ENCODE results near the gene DLG2. TPM values are rescaled to one million over a fixed set of nuclear protein-coding genes. Genes with fewer than 3 reads are reported as not detected.
A peak's percentile ranks its signal among the peaks of the same experiment; 100 is the strongest.
"Not testable (repeated sequence)": the region's sequence is repeated elsewhere in the genome, so short reads cannot be mapped to it uniquely, and the experiment has no call there.

Gene DLG2
- total RNA-seq, 1 donor from 2014 or later = 13.7 TPM

DNA sequence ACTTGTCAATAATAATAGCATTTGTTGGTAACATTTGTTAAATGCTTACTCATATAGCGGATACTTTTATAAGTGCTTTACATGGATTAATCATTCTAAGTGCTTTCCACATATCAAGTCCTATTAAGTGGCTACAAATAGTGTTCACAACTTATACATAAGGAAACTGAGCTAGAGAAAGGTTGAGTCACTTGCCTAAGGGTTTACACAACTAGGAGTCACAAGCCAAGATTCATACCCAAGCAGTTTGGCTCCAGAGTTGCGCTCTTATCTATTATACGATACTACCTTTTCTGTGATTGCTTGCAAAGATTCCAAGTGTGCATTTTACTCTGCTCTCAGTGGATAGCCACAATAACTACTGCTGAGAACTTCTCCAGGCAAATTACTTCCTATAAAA, 2125.1 kb downstream of the DLG2 start:
- DNase-seq = no peak

DNA sequence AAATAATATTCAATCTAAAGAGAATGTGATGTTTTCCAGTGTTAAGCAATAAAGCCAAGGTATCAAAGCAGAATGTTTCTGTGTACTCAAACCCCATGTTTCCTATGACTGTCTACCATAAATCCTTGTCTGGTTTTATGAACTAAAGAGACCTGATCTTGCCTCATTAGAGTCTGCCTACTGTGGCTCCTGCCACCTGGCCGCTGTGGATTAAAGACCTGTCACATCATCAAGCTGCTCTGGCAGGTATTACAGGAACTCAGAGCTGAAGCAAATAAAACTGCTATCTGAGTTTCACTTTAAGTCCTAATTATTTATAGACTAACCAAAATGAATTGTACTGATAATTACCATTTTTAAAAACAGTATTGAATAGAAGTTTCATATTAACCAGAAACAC, 2133.2 kb downstream of the DLG2 start:
- no peak for DNase-seq

DNA sequence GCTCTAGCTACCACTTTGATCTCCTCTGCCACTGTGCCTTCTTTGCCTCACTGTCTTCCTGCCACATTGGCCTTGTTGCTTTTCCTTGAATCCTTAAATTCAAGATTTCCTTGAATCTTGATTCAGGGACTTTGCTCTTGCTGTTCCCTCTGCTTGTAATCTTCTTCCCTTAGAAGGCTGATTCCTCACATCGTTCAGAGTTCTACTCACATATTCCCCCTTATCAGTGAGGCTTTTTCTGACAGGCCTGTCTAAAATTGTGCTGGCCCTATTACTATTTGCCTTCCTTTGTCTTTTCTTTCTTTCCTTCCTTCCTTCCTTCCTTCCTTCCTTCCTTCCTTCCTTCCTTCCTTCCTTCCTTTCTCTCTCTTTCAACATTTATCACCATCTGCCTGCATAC, 2134.1 kb downstream of the DLG2 start:
- no peak for DNase-seq

DNA sequence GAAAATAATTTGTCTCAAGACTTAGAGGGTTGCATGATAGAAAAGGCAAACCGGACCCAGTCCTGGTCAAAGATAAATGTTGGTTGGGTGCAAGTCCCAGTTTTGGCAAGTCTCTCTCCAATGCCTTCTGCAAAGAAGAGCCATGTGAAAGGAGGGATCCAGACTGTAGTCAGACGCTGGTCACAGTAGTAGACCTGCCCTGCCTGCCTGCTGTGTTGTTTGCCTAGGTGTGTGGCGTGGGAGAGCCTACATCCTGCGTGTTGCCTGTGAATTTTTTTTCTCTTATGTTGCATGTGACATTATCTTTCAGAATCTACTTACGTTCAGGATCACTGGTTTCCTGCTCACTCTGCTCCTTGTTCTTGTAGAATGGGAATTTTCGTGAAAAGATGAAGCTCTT, 2143.3 kb downstream of the DLG2 start:
- no peak for DNase-seq

DNA sequence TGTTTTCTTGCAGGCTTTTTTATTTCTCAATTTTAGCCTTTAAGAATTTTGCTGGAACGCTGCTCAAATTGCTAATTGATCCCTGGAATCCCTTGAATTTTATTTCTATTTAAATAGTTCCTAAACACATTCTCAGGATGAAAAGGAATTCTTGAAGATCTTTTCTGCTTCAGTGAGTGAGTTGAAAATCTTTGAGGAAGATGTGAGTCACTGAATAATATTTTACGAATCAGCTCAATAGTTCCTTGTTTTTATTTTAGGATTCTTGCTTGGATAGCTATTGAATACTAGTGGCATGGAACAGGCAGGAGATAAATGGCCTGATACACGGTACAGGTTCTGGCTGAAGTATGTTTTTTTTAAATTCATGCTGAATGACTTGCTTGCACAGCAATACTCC, 2146.3 kb downstream of the DLG2 start:
- DNase-seq = no peak

DNA sequence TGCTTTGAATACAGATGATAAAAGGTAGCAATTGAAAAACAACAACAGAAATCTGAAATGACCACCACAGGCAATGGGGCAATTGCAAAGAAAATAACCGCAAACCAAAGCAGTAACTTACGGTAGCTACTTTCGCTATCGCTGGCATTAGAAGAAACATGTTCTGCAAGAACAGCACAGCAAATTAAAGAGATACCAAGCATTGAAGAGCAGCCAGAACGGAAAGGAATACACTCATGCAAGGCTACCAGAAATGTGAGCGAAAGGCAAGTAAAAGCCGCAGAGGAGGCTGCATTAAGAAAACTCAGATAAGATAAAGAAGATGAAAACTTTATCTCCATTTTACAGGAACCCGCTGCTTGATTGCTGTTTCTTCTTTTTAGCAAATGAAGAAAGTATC, 2146.9 kb downstream of the DLG2 start:
- DNase-seq = no peak

DNA sequence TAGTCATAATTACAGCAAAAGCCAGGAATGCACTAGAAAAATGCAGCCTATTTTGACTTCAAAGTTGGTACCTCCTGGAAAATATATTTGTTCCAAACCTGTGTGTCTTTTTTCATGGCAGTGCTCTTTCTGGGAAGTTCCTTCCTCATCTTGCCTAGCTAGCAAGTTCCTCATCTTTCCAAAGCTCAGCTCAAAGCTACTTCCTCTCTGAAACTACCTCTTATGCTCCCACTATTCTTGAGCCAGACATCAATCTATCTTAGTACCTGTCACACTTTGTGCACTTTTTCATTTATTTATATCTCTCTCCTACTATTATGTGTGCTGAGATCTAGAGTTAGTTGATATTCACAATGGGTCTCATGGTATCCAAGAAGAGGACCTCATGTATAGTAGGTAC, 2149.4 kb downstream of the DLG2 start:
- no peak for DNase-seq

DNA sequence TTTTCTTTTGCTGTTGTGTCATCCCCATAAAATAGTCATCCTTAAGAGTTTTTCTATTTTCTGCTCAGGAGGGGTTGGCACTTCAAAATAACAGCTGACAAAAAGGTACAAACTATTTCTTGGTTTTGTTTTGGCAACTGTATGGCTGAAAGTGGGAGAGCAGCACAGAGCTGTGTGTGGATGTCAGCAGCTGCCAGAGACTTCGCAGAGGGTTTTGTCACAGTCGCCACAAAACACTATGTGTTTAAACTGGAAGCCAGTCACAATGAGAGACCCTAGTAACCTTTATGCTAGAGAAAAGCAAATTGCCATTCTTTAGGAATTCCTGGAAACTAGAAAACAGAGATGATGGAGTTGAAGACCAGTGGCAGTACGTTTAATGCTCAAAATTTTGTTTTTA, 2151.4 kb downstream of the DLG2 start:
- no peak for DNase-seq

DNA sequence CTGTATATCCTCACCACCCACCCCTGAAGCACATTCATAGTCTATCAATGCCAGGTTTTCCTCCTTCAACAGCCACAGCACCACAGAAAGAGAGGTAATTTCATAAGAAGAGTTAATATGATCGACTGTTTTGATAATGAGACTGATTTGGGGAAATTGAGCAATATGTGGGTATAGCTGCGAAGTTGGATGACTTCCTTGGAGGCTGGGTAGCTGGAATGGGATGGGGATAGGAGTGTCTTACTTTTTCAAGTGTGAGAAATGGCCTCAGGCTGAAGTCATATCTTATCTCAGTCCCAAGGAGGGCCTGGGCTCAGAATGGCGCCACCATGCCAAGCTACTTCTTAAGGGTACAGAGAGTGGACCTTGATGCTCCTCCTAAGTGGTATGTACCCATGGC, 2153.4 kb downstream of the DLG2 start:
- no peak for DNase-seq

DNA sequence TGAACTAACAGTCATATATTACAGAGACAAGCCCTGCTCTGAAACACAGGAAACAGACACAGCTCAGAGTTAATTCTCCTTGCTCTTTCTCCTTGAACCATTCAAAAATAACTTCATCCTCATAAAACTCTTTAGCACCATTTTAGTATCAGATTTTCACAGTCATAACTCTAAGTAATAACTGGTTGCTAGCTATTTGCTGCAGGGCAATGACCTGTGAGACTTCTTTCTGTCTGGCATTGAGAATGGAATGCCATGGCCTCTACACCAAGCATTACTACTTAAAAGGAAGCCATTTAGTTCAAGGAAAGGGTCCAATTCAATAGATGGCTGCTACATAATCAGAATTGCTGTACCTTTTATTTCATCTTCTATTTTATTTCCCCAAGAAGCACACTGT, 2154.3 kb downstream of the DLG2 start:
- no peak for DNase-seq

DNA sequence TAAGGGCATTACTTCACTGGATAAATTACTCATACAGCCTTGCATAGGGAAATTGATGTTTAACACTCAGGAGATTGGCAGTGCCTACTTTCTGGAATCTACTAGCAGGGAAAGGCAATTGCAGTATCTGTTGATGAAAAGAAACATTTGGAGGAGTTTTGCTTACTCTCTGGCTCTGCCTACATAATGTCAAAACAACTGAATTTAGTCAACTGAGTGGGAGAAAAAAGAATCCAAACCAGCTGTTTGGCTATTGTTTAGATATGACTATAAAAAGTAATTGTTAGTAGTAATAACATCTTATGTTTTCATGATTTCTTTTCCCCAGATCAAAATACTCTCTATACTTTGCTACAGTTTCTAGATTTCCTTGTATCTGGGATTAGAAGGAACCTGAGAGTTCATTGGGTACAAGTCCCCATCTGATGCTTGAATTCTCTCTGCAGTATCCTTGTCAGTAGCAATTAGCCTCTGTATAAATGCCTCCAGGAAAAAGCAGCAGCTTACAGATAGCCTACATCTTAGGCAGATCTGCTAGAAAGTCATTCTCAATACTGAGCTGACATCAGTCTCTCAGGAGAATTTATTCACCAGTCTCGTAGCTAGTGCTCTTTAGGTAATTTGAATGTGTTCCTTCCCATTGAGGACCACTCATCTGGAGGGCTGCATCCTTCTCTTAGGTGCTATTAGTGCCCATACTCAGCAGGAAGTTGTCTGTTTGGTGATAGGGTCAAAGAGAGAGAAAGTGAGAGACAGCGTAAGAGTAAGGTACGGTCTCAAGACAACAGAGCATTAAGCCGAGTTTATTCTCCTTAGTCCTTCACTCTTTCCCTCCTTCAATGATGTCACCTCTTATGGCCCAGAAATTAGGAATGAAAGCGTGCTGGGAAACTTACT, 2155.1 kb downstream of the DLG2 start:
- peak; percentile 19 for DNase-seq

DNA sequence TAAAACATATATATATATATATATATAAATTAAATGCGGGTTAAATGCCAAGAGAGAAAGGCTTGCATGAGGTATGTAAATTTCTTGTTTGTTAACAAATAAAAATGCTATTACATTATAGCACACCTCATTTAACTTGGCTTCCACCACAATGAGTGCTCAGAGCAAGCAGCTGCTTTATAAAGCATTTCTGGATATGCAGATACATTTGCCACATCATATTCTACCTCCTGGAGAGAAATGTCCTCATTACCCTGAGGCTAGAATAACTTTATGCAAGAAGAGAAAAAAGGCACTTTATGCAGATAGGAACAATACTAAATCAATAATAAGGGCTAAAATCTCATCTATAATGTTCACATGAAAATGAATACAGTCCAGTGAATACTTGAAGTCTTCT, 2159.3 kb downstream of the DLG2 start:
- no peak for DNase-seq

DNA sequence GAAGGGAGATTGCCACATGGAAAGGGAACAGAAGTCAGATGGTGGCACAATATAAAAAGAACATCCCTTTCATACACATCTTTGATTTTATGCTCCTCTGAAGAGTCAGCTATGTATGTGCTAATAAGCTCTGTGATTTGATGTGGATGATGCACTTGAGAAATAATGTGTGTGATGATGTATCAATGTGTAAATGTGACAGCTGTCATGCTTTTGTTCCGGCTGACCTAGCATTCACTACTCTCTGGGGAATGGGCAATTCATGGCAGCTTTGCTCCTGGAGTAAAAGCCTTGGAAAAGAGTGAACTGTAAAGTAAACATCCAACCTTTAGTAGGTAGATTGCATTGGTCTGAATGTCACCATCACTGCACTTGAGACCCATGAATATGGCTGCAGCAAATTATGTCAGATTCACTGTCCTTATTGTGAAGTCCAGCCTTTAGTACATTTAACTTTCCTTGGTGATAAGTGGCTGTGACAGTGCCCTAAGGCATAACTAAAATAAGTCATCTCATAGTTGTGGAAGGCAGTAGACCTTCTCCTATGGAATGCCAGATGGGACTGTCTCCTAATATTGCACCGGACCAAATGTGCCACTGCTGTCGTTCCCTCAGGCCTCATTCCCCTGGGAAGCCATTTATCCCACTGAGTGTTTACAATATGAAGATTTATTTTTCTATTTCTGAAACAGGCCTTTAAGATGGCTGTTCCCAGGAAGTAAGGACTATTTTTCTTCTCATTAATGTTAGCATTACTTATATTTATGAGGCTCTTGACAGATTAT, 2162.8 kb downstream of the DLG2 start:
- DNase-seq = no peak

DNA sequence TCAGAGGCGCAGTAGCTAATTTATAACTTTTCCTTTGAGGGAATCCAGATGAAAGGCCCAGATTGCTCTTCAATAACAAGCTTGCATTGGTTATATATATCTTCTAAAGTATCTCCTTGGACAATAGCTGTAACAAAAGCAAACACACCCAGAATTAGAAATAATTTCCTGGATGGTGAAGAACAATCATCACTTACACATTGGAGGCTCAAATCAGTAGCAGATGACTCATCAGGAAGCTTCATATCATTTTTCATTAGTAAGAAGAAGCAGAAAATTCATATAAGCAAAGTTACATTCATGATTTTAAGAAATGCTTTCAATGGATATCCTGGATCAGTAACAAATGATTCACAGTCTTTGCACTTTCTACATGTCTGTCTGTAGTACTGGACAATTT, 2167.3 kb downstream of the DLG2 start:
- no peak for DNase-seq

DNA sequence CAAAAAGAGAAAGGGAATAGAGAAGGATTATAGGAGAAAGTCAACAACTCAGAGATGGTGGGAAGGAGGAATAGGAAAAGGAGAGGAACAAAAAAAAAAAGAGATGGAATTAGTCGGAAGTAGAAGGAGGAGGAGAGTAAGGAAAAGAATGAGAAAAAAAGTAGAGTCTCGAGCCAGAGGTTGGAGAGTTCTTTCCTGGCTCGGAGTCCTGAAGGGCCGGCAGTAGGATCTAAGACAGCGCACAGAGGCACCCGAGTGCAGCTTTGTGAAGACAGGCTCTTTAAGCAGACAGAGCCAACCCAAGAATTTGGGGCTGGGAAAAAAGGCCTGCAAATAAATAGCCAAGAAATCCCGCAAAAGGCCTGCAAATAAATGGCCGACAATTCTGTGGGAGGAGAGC, 2170.6 kb downstream of the DLG2 start:
- no peak for DNase-seq

DNA sequence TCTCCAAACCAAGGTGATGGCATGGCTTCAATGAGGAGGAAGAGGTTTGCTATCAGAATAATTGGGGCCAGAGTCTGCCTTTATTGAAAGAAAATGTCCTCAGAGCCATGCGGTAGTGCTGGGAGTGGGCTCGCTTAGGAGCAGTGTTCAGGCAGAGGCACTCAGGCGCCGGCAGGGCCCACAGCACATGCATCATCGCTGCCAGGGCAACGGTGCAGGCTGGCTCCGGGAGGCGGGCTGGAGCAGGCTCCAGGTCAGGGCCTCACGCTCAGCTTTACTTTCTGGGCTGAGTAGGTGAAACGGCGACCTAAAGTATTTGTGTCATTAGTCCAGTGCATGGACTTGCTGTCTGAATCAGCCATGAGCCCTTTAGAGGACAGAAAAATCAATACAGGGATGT, 2171.1 kb downstream of the DLG2 start:
- no peak for DNase-seq

DNA sequence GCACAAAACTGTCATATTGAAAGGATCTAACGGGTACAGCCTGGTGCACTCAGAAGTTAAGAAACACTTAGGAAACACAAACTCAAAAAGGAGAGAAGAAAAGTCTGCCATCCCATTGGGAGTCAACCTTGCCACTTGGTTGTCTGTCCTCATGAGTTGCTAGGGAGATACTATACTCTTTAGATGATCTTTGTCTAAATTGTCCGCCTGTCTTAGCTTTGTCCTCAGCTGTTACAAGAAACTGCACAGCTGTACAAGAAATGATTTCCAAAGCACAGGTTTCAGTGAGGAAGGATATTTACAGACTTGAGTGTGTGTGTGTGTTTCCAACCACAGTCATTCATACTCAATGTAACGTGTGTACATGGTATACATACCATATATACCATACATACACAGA, 2171.8 kb downstream of the DLG2 start:
- DNase-seq = no peak

DNA sequence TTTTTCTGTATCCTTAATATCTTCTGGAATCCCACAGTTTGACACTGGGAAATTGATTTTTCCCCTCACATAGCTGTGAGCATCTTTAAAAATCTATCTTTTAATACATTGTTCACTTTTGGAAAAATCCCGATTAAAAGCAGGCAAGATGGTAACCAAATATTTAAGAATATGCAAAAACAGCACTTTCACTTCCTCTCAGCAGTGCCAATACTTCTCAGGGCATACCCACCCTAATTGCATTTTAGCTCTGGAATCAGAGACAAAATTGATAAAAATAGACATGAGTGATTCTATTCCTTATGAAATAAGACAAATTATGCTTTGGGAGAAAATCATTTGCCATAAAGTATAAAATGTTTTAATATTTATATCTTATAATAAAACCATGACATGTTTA, 2172.5 kb downstream of the DLG2 start:
- no peak for DNase-seq

DNA sequence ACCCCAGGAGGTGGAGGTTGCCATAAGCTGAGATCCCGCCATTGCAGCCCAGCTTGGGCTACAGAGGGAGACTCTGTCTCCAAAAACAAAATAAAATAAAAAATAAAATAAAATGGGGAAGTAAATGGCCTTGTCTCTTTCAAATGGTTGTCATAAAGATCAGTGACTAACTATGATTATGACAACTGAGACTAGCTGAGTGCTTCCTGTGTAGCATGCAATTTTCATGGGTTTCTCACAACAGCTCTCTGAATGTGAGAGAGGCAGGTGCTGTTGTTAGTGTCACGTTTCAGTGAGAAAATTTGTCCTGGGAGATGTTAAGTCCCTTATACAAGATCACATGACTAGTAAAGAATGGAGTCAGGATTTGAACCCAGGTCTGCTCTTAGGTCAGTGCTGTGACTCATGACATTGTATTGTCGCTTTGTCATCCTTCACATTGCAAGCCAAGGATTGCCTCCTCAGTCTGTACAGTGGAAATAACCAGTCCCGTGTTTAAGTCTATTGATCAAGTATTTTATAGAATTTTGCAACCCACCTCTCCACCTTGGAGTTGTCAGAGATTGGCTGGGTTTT, 2177.7 kb downstream of the DLG2 start:
- DNase-seq = no peak

DNA sequence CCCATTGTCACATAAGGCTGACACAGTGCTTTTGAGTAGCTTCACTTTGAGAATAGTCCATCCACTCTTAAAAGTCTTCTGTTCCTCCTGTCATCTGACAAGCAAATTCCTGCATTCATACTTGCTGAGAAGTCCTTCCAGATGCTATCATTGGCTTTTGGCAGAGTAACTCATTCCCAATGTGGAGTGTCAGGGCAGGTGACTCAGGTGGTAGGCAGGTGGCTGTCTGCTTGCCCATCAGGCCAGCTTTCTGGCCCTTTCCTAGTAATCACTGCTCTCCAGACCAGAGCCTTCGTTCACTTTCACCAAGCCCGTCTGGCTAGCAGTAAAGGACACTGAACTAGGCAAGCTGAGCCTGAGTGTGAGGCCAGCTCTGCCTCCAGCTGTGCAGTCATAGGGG, 2178.5 kb downstream of the DLG2 start:
- DNase-seq = no peak

DNA sequence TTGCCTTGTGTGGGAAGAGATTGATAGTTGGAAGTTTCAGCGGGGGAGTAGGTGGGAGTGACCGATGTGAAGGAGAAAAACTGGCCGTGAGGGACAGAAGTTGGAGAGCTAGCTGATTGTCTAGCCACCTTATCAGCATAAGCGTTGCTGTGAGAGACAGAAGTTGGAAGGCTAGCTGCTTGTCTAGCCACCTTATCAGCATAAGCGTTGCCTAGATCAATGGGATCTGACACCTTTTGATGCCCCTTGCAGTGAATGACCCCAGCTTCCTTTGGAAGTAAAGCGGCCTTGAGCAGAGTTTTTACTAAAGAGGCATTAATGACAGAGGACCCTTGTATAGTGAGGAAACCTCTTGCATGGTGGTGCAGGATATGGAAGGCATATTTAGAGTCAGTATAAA, 2183.3 kb downstream of the DLG2 start:
- DNase-seq = not testable (repeated sequence)

DNA sequence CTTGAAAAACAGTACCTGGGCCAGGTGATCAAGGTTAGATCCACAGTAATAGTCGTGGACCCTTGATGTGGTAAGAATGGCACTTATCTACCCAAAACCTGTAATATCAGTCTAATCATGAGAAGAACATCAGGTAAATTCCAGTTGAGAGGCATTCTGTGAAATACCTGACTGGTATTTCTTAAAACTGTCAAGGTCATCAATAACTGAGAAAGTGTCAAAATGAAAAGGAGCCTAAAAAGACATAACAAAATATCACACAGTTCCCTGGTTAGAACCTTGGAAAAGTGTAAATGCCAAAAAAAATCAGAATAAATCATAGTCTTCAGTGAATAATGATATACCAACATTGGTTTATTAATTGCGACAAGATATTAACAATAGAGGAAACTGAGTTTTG, 2185.5 kb downstream of the DLG2 start:
- no peak for DNase-seq

DNA sequence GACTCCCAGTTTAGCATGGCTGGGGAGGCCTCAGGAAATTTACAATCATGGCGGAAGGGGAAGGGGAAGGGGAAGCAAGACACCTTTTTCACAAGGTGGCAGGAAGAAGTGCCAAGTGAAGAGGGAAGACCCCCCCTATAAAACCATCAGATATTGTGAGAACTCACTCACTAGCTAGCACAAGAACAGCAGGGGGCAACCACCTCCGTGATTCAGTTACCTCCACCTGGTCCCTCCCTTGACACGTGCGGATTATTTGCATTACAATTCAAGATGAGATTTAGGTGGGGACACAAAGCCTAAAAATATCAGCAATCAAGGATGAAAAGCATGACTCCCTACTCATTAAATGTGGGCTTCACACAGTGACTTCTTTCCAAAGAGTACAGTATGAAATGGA, 2186.0 kb downstream of the DLG2 start:
- DNase-seq = no peak
